Pancreas (tissue), 10 donors: ENCODE measurements around the gene NOP58. TPM values are rescaled to one million over a fixed set of nuclear protein-coding genes. Genes with fewer than 3 reads are reported as not detected.
A peak's percentile ranks its signal among the peaks of the same experiment; 100 is the strongest.

Experiments
- ATAC-seq, 4 donors: fragments of 200-7000 bp; cut with Tn5 transposase; one replicate each; pipeline versions ENCODE4 v1.8.0 to v1.9.1; 2020; ENCODE audit warnings: mild to moderate bottlenecking in 4 of 4, moderate library complexity in 4 of 4
- DNase-seq, 6 donors: peaks; one replicate each; pipeline ENCODE4 v3.0.0-alpha.2; 2020
- FAIRE-seq: peaks from 2 replicates; lab custom pipeline; 2012; peaks lifted over from hg19 to GRCh38; lab: Jason Lieb, UNC
- H3K27ac ChIP-seq, 4 donors: fragments of 200-600 bp; sonication (generic); 1 replicate in 3 of 4; 2 replicates in 1 of 4; pipeline versions ENCODE4 v1.5.0 to v1.8.0; 2020
- H3K27me3 ChIP-seq, 4 donors: fragments of 200-600 bp; one replicate each; pipeline ENCODE4 v1.8.0; 2021
- H3K36me3 ChIP-seq, 3 donors: fragments of 200-600 bp; sonication (generic) in 1 of 3; one replicate each; pipeline versions ENCODE4 v1.5.0 to v1.8.0; 2020 to 2021
- H3K4me1 ChIP-seq, 3 donors: fragments of 200-600 bp; one replicate each; pipeline ENCODE4 v1.8.0; 2021
- H3K4me3 ChIP-seq, 4 donors: fragments of 200-600 bp; sonication (generic) in 2 of 4; one replicate each; pipeline versions ENCODE4 v1.5.0 to v1.8.0; 2020 to 2021
- H3K9me3 ChIP-seq, 4 donors: fragments of 200-600 bp; one replicate each; pipeline ENCODE4 v1.8.0; 2021
- CTCF ChIP-seq, 4 donors: fragments of 200-600 bp; sonication (generic) in 3 of 4; IDR thresholded peaks; one replicate each; pipeline versions ENCODE4 v1.5.0 to v1.8.0; 2021; ENCODE audit warnings: antibody characterized with exemption in 4 of 4
- WGBS, 2 donors: extraction: QIAGEN DNeasy Blood & Tissue Kit; methylation state at CpG; one replicate each; pipeline ENCODE4 v1.1.7; 2013; 5-methylcytosine and 5-hydroxymethylcytosine counted together
- intact Hi-C, 3 donors: fragments of 100-400 bp; cut with DNase I; formaldehyde crosslinking; loops; one replicate each; pipeline versions ENCODE4 v1.11.1 to v1.14.2; 2022
- polyA plus RNA-seq, 2 donors: library from polyadenylated mRNA; stranded (reverse); fragments of 200-250 nt; gene quantifications; one replicate each; pipeline ENCODE4 v1.2.3, GENCODE V29; 2013
- total RNA-seq, 6 donors: library from RNA; stranded (reverse); fragmentation: NEBNext Ultra II Directional in 4 of 6; extraction: Animal tissue kit (Norgen Biotek cat#: 25700) in 4 of 6; gene quantifications; one replicate each; pipeline versions ENCODE4 v1.2.1 to v1.2.4, GENCODE V29; 2021 to 2023
- donor health status: healthy with polysubstance abuse.
- donor health status: DM: no; HTN: no; CAD: no; lungs with moderate emphysema.
- donor health status: DM: no; HTN: no; CAD: no.
- donor health status: control.
- donor health status: control.
- donor health status: Bipolar disorder and iron deficiency.
- donor health status: DM: yes; HTN: yes; CAD: no.
- donor health status: DM: no; HTN: no; CAD: no.
- donor health status: DM: no; HTN: no; CAD: no.
- donor health status: DM: yes; HTN: yes; CAD: no.

The NOP58 gene
- total and polyA plus RNA-seq, 8 donors, result 16.6 to 92.7 (median 30.9) TPM

- TF ChIP-seq CTCF (IDR thresholded peaks at IDR 0.05), result no peak
- Histone ChIP-seq H3K36me3 (peaks cover 3 to 83% (median 44%) of the 10 kb centered on the region in 3 donors), H3K27ac (no peak overlapping the region), H3K27me3 (no peaks in the 10 kb centered on the region), H3K9me3 (no peaks in the 10 kb centered on the region), H3K4me1 (no peaks in the 10 kb centered on the region), H3K4me3 (no peak overlapping the region)
- ATAC-seq (no peak), FAIRE-seq (no peak), DNase-seq (no peak)
- intact Hi-C loops, result no loop called here
Observed at GRCh38 chr2:202286595-202286994, 21.0 kb downstream of the NOP58 start.

DNA sequence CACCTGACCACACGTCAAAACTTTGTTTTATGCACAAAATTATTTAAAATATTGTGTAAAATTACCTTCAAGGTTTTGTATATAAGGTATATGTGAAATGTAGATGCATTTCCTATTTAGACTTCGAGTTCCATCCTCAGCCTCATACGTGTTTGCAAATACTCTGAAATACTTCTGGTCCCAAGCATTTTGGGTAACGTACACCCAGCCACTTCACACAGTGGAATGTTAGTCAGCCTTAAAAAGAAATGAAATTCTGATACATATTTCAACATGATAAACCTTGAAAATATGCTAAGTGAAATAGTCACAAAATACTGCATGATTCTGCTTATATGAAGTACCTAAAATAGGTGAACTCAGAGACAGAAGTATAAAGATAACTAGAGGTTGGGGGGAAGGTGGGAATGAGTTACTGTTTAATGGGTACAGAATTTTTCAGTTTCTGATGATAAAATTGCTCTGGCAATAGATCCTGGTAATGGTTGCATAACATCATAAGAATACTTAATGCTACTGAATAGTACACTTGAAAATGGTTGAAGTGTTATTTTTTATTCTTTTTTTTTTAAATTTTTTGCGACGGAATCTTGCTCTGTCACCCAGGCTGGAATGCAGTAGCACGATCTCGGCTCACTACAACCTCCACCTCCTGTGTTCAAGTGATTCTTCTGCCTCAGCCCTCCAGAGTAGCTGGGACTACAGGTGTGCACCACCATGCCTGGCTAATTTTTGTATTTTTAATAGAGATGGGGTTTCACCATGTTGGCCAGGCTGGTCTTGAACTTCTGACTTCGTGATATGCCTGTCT, 24.0 kb downstream of the NOP58 start:
- H3K36me3 ChIP-seq, result peaks cover 3 to 84% (median 33%) of the 10 kb centered on the region in 3 donors
- 91 to 96% methylated on average over 9 of the region's 9 CpGs for WGBS, 2 donors

DNA sequence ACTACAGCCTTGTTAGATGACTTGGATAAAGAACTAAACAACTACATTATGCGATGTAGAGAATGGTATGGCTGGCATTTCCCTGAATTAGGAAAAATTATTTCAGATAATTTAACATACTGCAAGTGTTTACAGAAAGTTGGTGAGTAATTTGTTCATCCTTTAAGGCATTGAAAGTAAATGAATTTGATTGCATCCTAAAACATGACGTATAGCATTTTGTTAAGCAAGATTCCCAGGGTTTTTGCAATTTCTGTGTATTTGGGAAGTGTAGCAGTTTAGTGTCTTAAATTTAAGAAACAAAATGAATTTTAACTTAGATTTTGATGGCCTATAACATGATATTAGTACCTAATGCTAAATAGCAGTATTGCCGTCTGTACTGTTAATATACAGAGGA, 24.8 kb downstream of the NOP58 start:
- TF ChIP-seq CTCF (IDR thresholded peaks at IDR 0.05), result no peak
- H3K27ac ChIP-seq, result no peak overlapping the region
- no peak overlapping the region for H3K4me3 ChIP-seq
- H3K4me1 ChIP-seq, result no peaks in the 10 kb centered on the region
- 95 to 98% methylated on average over 3 of the region's 3 CpGs for WGBS, 2 donors
- no peaks in the 10 kb centered on the region for H3K9me3 ChIP-seq
- ATAC-seq (no peak), FAIRE-seq (no peak), DNase-seq (no peak)
- intact Hi-C loops, result no loop called here
- H3K36me3 ChIP-seq, result peaks cover 3 to 80% (median 28%) of the 10 kb centered on the region in 3 donors
- no peaks in the 10 kb centered on the region for H3K27me3 ChIP-seq

More for the DNA sequence above, 24.0 kb downstream of the NOP58 start:
- no peak for DNase-seq
- intact Hi-C loops, result no loop called here
- Histone ChIP-seq H3K4me1 (no peaks in the 10 kb centered on the region), H3K4me3 (no peak overlapping the region), H3K9me3 (no peaks in the 10 kb centered on the region), H3K27ac (no peak overlapping the region), H3K27me3 (no peaks in the 10 kb centered on the region)
- no peak for FAIRE-seq
- ATAC-seq, result no peak
- peak in 1 of 4 donors; percentile 2 for TF ChIP-seq CTCF (IDR thresholded peaks at IDR 0.05)

DNA sequence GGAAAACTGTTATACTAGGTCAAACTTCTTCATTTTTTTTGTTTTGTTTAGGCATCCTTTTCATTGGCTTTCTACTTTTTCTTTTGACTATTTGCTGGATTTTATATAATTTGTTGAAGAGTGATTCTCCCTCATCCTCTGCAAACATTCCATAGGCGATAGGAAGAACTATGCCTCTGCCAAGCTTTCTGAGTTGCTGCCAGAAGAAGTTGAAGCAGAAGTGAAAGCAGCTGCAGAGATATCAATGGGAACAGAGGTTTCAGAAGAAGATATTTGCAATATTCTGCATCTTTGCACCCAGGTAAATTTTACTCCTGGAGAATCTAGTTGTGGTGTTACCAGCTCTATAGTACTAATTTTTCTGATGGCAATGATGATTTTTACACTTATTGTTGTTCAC, 25.4 kb downstream of the NOP58 start:
- no peak for ATAC-seq
- peaks cover 8 to 81% (median 33%) of the 10 kb centered on the region in 3 donors for H3K36me3 ChIP-seq
- H3K4me3 ChIP-seq, result no peak overlapping the region
- TF ChIP-seq CTCF (IDR thresholded peaks at IDR 0.05), result no peak
- DNase-seq, result no peak
- intact Hi-C loops, result no loop called here
- H3K27me3 ChIP-seq, result no peaks in the 10 kb centered on the region
- H3K9me3 ChIP-seq, result no peaks in the 10 kb centered on the region
- no peaks in the 10 kb centered on the region for H3K4me1 ChIP-seq
- WGBS, 2 donors, result 83 to 86% methylated on average over 1 of the region's 1 CpG
- no peak overlapping the region for H3K27ac ChIP-seq
- no peak for FAIRE-seq

DNA sequence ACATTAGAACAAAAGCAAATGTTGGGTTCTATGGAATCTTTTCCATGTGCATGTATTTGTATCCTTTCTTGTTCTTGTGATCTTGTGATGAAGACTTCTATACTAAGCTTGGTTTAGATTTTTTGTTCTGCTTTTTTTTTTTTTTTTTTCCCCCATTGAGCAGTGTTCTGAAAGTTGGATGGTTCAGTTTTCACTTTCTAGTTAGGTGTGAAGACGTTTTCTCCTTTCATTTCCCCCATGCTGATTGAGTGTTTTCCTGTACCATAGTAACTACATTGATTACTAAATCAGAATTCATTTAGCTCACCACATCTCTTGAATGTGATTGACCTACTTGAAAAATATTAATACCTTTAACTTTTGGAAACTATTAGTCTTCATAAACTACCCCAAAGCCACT, 34.1 kb downstream of the NOP58 start:
- DNase-seq (no peak), ATAC-seq (no peak), FAIRE-seq (no peak)
- no peak overlapping the region for H3K4me3 ChIP-seq
- H3K27ac ChIP-seq, result no peak overlapping the region
- H3K36me3 ChIP-seq, result peaks cover 11 to 71% (median 25%) of the 10 kb centered on the region in 3 donors
- H3K27me3 ChIP-seq, result no peaks in the 10 kb centered on the region
- intact Hi-C loops, result no loop called here
- no peak for TF ChIP-seq CTCF (IDR thresholded peaks at IDR 0.05)
- no peaks in the 10 kb centered on the region for H3K4me1 ChIP-seq
- WGBS, 2 donors, result 57 to 70% methylated on average over 1 of the region's 1 CpG
- no peaks in the 10 kb centered on the region for H3K9me3 ChIP-seq
